ENCODE data around the gene SYDE2. TPM values are rescaled to one million over a fixed set of nuclear protein-coding genes. Genes with fewer than 3 reads are reported as not detected.

SYDE2 gene
- total RNA-seq, 3 donors from 2014 or later (not counting 1 experiment from before 2014, with no cell fraction given) = 0.11 to 0.35 TPM; not detected in 1

DNA sequence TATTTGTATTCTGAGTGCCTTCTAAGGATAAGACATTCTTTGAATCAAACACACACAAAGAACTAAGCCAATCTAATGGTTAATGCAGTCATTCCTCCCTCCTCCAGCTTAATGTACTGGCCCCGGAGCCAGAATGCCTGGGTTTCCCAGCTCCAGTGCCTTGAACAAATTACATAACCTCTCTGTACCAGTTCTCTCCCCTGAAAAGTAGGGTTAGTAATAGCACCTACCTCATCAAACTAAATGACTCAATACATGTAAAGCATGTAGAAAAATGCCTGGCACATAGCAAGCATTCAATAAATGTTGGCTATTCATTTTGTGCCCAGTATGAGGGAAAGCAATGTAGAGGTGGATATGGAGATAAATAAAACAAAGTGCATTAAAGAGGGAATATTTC, 44.6 kb upstream of the SYDE2 start:
- no peaks in the 10 kb centered on the region for H3K4me1 ChIP-seq (ENCODE audit: control insufficient read depth, insufficient read depth, low read length)
- ATAC-seq (no peak), DNase-seq (no peak)
- TF ChIP-seq, protein P1, sequence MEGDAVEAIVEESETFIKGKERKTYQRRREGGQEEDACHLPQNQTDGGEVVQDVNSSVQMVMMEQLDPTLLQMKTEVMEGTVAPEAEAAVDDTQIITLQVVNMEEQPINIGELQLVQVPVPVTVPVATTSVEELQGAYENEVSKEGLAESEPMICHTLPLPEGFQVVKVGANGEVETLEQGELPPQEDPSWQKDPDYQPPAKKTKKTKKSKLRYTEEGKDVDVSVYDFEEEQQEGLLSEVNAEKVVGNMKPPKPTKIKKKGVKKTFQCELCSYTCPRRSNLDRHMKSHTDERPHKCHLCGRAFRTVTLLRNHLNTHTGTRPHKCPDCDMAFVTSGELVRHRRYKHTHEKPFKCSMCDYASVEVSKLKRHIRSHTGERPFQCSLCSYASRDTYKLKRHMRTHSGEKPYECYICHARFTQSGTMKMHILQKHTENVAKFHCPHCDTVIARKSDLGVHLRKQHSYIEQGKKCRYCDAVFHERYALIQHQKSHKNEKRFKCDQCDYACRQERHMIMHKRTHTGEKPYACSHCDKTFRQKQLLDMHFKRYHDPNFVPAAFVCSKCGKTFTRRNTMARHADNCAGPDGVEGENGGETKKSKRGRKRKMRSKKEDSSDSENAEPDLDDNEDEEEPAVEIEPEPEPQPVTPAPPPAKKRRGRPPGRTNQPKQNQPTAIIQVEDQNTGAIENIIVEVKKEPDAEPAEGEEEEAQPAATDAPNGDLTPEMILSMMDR (IDR thresholded peaks at IDR 0.05) = no peak
- WGBS (ENCODE audit: insufficient coverage) = 100% methylated on average over 1 of the region's 1 CpG
- no peaks in the 10 kb centered on the region for H3K36me3 ChIP-seq (ENCODE audit: control insufficient read depth, insufficient read depth, low read length)
- H3K9me3 ChIP-seq (ENCODE audit: control insufficient read depth, insufficient read depth, low read length) = no peaks in the 10 kb centered on the region
- intact Hi-C loops (cut with micrococcal nuclease) = no loop called here
- Mint-ChIP-seq H3K4me3 (no peak overlapping the region), H3K27ac (no peak overlapping the region), H3K27me3 (ENCODE audit: low read depth in 2 of 2) (no peaks in the 10 kb centered on the region), H3K9me3 (no peaks in the 10 kb centered on the region), H3K4me1 (peaks cover 3 to 9% of the 10 kb centered on the region in 2 donors), H3K36me3 (peaks cover 2% of the 10 kb centered on the region)
- H3K27ac ChIP-seq (ENCODE audit: low read length) = no peak overlapping the region
- no peaks in the 10 kb centered on the region for H3K27me3 ChIP-seq (ENCODE audit: control insufficient read depth, insufficient read depth, low read length)
- no peak overlapping the region for H3K4me3 ChIP-seq (ENCODE audit: low read length)

DNA sequence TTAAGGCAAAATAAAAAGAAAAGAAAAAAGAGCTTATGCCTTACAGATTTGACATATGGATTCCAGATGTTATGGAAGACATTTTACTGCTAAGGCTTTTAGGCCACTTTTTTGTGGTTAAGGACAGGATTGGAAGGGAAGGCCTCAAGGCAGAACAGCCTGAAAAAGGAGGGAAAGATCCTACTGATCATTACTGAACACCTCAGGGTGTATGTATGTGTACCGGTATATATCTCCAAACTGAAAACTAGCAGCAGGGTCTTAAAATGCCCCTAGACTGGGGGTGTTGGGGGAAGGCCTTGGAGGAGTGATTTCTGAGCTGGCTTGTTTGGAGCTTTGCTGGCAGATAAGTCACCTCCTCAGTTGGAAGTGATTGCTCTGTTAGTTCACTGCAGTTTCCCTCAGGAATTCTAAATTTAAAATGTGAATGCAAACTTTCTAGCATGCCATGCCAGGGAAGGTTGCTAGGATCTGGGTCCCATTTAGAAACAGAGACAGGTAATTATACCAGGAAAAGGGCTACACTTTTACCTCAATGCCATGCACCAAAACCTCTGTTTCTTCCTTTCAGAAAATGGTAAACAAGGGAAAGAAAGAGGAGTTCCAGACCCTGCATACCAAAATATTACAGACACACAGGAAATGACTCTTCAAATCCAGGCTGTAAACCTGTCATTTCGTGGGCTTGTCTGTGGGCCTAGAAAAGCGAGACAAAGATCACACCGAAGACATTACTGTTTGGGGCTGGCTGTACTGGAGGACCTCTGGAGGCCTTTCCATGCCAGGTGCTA, 43.6 kb upstream of the SYDE2 start:
- Histone ChIP-seq H3K4me1 (ENCODE audit: control insufficient read depth, insufficient read depth, low read length) (no peaks in the 10 kb centered on the region), H3K27me3 (ENCODE audit: control insufficient read depth, insufficient read depth, low read length) (no peaks in the 10 kb centered on the region), H3K4me3 (ENCODE audit: low read length) (no peak overlapping the region), H3K9me3 (ENCODE audit: control insufficient read depth, insufficient read depth, low read length) (no peaks in the 10 kb centered on the region), H3K36me3 (ENCODE audit: control insufficient read depth, insufficient read depth, low read length) (no peaks in the 10 kb centered on the region), H3K27ac (ENCODE audit: low read length) (no peak overlapping the region)
- Mint-ChIP-seq H3K9me3 (no peaks in the 10 kb centered on the region), H3K27ac (no peak overlapping the region), H3K4me1 (peaks cover 0 to 3% of the 10 kb centered on the region in 2 donors), H3K4me3 (no peak overlapping the region), H3K36me3 (no peaks in the 10 kb centered on the region), H3K27me3 (ENCODE audit: low read depth in 2 of 2) (no peaks in the 10 kb centered on the region)
- TF ChIP-seq, protein P1 (IDR thresholded peaks at IDR 0.05) = no peak
- intact Hi-C loops (cut with micrococcal nuclease) = no loop called here
- WGBS (ENCODE audit: insufficient coverage) = 43% methylated on average over 4 of the region's 4 CpGs
- ATAC-seq = no peak
- no peak for DNase-seq

DNA sequence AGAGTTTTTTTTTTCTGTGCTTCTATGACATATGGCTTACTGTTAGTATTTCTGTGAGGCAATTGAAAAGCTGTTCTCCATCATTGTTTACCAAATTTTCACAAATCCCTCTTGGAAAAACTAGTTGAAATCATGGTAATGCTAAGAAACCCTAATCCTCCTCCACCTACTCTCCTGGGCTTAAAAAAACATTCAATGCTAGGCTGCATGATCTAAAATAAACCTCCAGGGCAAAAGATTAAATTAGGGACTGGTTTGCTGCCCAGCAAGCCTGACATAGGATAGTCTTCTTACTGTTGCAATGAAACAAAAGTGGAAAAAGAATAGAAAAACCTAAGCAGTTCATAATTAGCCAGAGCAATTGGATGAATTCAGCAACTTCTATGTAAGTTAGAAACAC, 42.6 kb upstream of the SYDE2 start:
- no peak for DNase-seq
- no peak overlapping the region for H3K27ac Mint-ChIP-seq
- H3K4me3 ChIP-seq (ENCODE audit: low read length) = no peak overlapping the region
- TF ChIP-seq, protein P1 (IDR thresholded peaks at IDR 0.05) = no peak
- H3K4me1 Mint-ChIP-seq = no peaks in the 10 kb centered on the region
- H3K9me3 Mint-ChIP-seq = no peaks in the 10 kb centered on the region
- H3K9me3 ChIP-seq (ENCODE audit: control insufficient read depth, insufficient read depth, low read length) = no peaks in the 10 kb centered on the region
- H3K36me3 ChIP-seq (ENCODE audit: control insufficient read depth, insufficient read depth, low read length) = no peaks in the 10 kb centered on the region
- ATAC-seq = no peak
- intact Hi-C loops (cut with micrococcal nuclease) = no loop called here
- no peak overlapping the region for H3K27ac ChIP-seq (ENCODE audit: low read length)
- H3K27me3 Mint-ChIP-seq (ENCODE audit: low read depth in 2 of 2) = no peaks in the 10 kb centered on the region
- no peaks in the 10 kb centered on the region for H3K4me1 ChIP-seq (ENCODE audit: control insufficient read depth, insufficient read depth, low read length)
- H3K27me3 ChIP-seq (ENCODE audit: control insufficient read depth, insufficient read depth, low read length) = no peaks in the 10 kb centered on the region
- H3K36me3 Mint-ChIP-seq = no peaks in the 10 kb centered on the region
- no peak overlapping the region for H3K4me3 Mint-ChIP-seq

DNA sequence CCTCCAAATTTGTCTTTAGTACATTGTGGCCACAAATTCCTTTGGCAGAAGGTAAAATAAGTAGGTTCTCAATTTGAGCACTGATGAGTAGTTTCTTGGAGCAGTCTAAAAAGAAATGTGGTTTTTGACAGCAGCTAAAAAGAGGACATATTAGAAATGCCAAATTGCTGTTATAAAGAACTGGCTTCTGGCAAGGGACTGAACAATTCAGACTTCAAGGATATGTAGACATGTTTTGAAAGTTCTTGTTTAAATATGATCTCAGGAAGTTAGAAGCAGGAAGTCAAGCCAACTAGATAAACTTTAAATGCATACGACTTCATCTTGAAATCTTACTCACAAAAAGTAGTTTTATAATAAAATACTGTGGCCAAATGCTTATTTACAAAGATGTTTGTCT, 39.8 kb upstream of the SYDE2 start:
- intact Hi-C loops (cut with micrococcal nuclease) = no loop called here
- no peak overlapping the region for H3K27ac Mint-ChIP-seq

More for the DNA sequence above, 39.8 kb upstream of the SYDE2 start:
- Histone ChIP-seq H3K9me3 (ENCODE audit: control insufficient read depth, insufficient read depth, low read length) (no peaks in the 10 kb centered on the region), H3K27ac (ENCODE audit: low read length) (no peak overlapping the region), H3K36me3 (ENCODE audit: control insufficient read depth, insufficient read depth, low read length) (no peaks in the 10 kb centered on the region), H3K4me3 (ENCODE audit: low read length) (no peak overlapping the region), H3K27me3 (ENCODE audit: control insufficient read depth, insufficient read depth, low read length) (no peaks in the 10 kb centered on the region), H3K4me1 (ENCODE audit: control insufficient read depth, insufficient read depth, low read length) (no peaks in the 10 kb centered on the region)
- TF ChIP-seq, protein P1 (IDR thresholded peaks at IDR 0.05) = no peak
- no peaks in the 10 kb centered on the region for H3K27me3 Mint-ChIP-seq (ENCODE audit: low read depth in 2 of 2)
- WGBS (ENCODE audit: insufficient coverage) = no CpG with 5 or more reads among the region's 1 CpG
- H3K9me3 Mint-ChIP-seq = no peaks in the 10 kb centered on the region
- ATAC-seq (no peak), DNase-seq (peak in 1 of 2 donors; percentile 10)
- no peak overlapping the region for H3K4me3 Mint-ChIP-seq
- H3K4me1 Mint-ChIP-seq = no peaks in the 10 kb centered on the region
- no peaks in the 10 kb centered on the region for H3K36me3 Mint-ChIP-seq
